NK-92 (cell line): ENCODE measurements around the gene RAB3GAP1.

ENCODE experiments used
- DNase-seq: peaks from one replicate; lab custom pipeline; 2025; ENCODE audit not compliant: unreplicated experiment; lab: John Stamatoyannopoulos, UW

RAB3GAP1 gene

GRCh38 chr2:135162377-135162776 is 110.3 kb downstream of the RAB3GAP1 start:
- no peak for DNase-seq

- no peak for DNase-seq
Measured at GRCh38 chr2:135162786-135163185, 110.7 kb downstream of the RAB3GAP1 start.

DNA sequence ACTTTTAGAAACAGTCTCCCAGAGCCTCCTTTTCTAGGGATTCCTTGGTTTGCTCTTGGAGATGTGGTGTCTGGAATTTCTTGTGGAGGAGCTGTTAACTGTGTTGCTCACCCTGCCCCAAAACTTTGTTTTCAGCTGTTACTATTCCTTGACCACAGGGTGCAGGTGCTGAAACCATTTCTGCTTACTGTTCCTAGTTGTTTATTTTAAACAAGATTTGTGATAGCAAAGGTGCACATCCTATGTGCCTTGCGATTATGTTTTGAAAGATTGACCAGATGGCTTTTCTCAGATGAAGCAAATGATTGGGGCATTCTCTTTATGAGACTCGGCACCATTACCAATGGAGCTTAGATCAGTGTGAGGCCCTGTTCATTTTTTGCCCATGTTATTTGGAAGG is 111.2 kb downstream of the RAB3GAP1 start:
- no peak for DNase-seq

- no peak for DNase-seq
Measured at GRCh38 chr2:135163901-135164300, 111.8 kb downstream of the RAB3GAP1 start.

- DNase-seq = no peak
Measured at GRCh38 chr2:135164431-135164830, 112.3 kb downstream of the RAB3GAP1 start.

DNA sequence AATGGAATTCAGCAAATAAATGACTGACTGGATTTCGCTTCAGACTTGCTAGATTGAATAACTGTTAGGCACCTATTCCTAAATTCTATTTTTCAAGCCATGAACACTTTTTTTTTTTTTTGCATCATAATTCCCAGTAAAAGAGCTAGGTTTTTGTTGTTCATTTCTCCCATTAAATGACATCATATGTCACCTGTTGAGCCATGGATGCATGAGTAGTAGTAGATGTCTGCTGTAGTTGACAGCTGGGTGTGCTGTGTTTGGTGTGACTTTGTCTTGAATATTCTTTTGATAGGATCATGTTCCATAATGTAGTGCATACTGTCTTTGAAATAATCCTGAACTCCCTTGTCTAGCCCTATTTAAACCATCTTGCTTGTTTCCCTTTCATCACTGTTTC is 115.2 kb downstream of the RAB3GAP1 start:
- DNase-seq = no peak

- no peak for DNase-seq
Measured at GRCh38 chr2:135168204-135168856, 116.2 kb downstream of the RAB3GAP1 start.

DNA sequence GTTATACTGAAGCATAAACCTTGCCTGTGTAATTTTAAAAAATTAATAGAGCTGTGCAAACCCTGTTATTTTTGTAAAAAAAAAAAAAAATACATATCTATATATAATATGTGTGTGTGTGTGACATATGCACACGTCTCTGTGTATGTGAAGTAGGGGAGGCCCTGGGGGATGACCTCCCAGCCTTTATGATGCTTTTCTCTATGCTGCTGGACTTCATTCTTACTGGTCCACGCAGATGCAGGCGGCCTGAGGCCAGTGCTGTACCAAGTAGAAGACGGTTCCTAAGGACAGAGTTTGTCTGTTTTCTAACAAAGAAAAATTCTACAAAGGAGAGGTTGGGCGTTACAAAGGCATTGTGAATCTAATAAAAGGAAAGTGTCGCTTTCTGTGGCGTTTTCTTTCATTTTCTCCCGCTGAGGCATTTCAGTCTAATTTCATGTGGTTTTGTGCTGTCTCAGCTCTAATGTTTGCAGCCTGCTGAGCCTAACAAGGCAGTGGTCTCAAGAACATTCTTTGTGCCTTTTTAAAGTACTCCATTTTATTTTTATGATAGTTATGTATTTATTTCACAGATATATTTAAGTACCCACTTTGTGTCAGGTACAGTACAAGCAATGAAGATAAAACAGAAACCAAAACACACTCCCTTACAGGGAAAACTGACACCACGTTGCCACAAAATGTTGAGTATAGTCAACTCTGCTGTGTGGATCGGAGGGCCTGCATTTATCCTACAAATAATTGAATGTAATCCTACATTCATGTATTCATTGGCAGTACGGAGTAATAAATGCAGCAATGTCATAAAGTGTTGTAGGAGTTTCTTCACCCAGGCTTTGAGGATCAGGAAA is 118.0 kb downstream of the RAB3GAP1 start:
- no peak for DNase-seq

- no peak for DNase-seq
Measured at GRCh38 chr2:135174049-135174809, 122.1 kb downstream of the RAB3GAP1 start.

GRCh38 chr2:135174810-135175093 is 122.7 kb downstream of the RAB3GAP1 start:
- no peak for DNase-seq

DNA sequence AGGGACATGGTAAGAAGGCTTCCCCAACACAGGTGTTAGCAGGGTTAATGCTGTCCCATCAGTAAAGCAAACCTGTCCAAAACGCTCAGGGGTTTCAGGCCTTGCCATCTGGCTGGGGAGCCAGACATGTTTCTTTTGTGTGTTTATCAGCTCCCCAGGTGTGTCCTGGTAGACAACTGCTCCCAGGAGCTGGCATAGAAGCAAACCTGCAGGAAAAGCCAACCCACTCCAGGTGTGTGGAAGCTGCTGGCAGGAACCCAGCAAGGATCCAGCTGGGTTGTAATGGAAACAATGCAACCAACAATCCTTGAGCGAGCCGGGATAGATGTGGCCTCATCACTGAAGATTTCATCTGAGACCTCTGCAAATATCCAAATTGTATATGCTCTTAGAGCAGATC is 123.1 kb downstream of the RAB3GAP1 start:
- DNase-seq = no peak

GRCh38 chr2:135179689-135180088 is 127.6 kb downstream of the RAB3GAP1 start:
- DNase-seq = no peak

DNA sequence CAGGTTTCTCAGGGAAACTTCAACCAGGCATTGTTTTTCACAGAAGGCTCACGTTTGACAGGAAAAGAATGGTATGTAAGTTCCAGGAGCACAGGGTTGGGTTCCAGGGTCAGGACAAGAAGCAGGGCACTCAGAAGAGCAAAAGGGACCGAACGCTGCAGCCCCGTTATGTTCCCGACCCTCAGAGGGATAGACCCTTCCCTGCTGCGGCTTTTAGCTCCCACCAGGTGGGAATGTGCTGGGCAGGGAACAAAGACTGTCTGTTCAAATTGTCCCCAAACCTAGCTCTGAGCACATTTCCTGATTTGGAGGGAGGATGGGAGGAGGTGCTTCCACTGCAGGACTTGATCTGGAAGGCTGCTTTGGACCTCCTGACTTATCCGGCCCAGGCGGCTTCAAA is 130.1 kb downstream of the RAB3GAP1 start:
- DNase-seq = no peak

DNA sequence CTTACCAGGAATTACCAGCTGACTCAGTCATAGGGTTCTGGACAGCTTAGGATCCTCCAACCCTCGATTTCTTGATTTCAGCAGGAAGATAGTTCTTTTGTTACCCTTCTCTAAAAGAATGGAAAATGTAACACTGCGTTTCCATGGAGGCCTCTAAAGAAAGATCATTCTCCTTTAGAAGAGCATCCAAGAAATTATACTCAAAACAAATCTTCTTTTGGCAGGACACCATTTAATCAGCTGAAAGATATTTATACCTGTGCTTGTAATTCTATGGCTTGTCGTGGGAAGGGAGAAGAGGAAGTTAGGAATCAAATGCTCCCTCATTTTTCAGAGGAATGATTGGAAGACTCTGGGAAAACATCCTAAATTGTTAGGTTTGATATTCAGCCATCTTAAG is 130.5 kb downstream of the RAB3GAP1 start:
- DNase-seq = no peak

GRCh38 chr2:135183822-135184221 is 131.7 kb downstream of the RAB3GAP1 start:
- DNase-seq = no peak

DNA sequence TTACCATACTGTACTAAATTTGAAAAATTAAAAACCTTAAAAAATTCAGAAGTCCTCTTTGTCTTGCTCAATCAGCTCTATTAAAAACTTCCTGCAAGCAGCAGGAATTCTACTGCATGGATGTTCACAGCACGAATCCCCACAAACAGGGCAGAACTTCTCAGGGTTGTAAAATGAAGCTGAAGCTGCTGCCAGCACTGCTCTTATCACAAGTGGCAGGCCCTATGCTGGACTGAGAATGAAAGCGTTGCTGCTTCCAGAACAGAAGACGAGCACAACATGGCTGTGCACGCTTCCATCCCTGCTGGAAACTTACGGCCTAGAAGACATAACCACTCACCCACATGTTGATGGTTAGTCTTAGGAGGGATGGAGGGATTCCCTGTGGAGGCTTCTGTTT is 134.0 kb downstream of the RAB3GAP1 start:
- DNase-seq = no peak

- DNase-seq = no peak
Measured at GRCh38 chr2:135187270-135187669, 135.2 kb downstream of the RAB3GAP1 start.

GRCh38 chr2:135189148-135189547 is 137.1 kb downstream of the RAB3GAP1 start:
- DNase-seq = no peak

DNA sequence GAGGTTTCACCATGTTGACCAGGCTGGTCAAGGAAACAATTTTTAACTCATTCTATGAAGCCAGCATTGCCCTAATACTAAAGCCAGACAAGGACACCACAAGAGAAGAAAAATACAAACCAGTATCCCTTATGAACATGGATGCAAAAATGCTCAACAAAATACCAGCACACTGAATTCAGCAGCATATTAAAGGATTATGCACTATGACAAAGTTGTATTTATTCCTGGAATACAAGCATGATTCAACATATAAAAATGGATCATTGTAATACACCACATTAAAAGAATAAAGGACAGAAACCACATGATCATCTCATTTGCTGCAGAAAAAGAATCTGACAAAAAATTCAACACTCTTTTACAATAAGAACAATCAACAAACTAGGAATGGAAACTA is 138.7 kb downstream of the RAB3GAP1 start:
- no peak for DNase-seq

DNA sequence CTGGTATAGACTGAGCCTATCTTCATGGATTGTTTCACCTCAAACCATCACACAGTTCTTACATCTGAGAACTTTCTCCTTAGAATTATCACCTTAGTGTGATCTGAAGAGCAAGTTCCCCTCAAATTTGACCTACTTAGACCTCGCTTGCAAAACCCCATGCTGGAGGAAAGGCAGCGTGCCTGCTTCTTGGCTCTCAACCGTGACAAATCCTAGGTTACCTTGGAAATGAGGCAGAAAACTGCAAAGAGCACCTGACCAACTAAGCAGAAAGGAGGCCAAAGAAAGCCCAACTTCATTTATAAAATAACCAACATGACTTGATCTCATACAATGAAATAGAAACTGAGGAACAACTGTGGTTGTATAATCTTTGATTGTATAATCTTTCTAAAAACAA is 146.4 kb downstream of the RAB3GAP1 start:
- DNase-seq = no peak

GRCh38 chr2:135202751-135203150 is 150.7 kb downstream of the RAB3GAP1 start:
- no peak for DNase-seq

GRCh38 chr2:135203944-135204343 is 151.9 kb downstream of the RAB3GAP1 start:
- no peak for DNase-seq
